NCI-H2196 treated with DMSO at 0.1 percent for 48 hours (cell line): ENCODE results near the gene TBRG4.
"Not testable (repeated sequence)": the region's sequence is repeated elsewhere in the genome, so short reads cannot be mapped to it uniquely, and the experiment has no call there.

Source experiments
- DNase-seq: peaks from one replicate; lab custom pipeline; 2025; ENCODE audit not compliant: unreplicated experiment; lab: John Stamatoyannopoulos, UW

Gene TBRG4

GRCh38 chr7:45118292-45118691 lies 6.8 kb upstream of the TBRG4 start:
- no peak for DNase-seq

- no peak for DNase-seq
Measured at GRCh38 chr7:45117582-45117981, 6.1 kb upstream of the TBRG4 start.

- no peak for DNase-seq
Measured at GRCh38 chr7:45116048-45116447, 4.6 kb upstream of the TBRG4 start.

GRCh38 chr7:45114926-45115325 lies 3.4 kb upstream of the TBRG4 start:
- DNase-seq = no peak

GRCh38 chr7:45114257-45114656 lies 2.8 kb upstream of the TBRG4 start:
- DNase-seq = not testable (repeated sequence)

GRCh38 chr7:45112648-45113047 lies 1.2 kb upstream of the TBRG4 start:
- no peak for DNase-seq

GRCh38 chr7:45108863-45109262 lies 2.6 kb downstream of the TBRG4 start:
- DNase-seq = no peak

- no peak for DNase-seq
Measured at GRCh38 chr7:45107356-45107755, 4.1 kb downstream of the TBRG4 start.

- no peak for DNase-seq
Measured at GRCh38 chr7:45106820-45107219, 4.7 kb downstream of the TBRG4 start.

- DNase-seq = no peak
Measured at GRCh38 chr7:45105588-45106188, 5.8 kb downstream of the TBRG4 start.

GRCh38 chr7:45104844-45105587 lies 6.5 kb downstream of the TBRG4 start:
- no peak for DNase-seq

- DNase-seq = no peak
Measured at GRCh38 chr7:45103958-45104843, 7.3 kb downstream of the TBRG4 start.

- no peak for DNase-seq
Measured at GRCh38 chr7:45102785-45103712, 8.4 kb downstream of the TBRG4 start.

GRCh38 chr7:45101748-45102147 lies 9.7 kb downstream of the TBRG4 start:
- no peak for DNase-seq

GRCh38 chr7:45100761-45101480 lies 10.6 kb downstream of the TBRG4 start:
- DNase-seq = no peak

- no peak for DNase-seq
Measured at GRCh38 chr7:45099891-45100760, 11.4 kb downstream of the TBRG4 start.

GRCh38 chr7:45098983-45099839 lies 12.3 kb downstream of the TBRG4 start:
- DNase-seq = no peak

GRCh38 chr7:45092931-45093235 lies 18.6 kb downstream of the TBRG4 start:
- no peak for DNase-seq
